HG02970 (cell line): ENCODE measurements around the gene STX8.
"Not testable (repeated sequence)": the region's sequence is repeated elsewhere in the genome, so short reads cannot be mapped to it uniquely, and the experiment has no call there.

Experiments used
- ATAC-seq: cut with Tn5 transposase; IDR thresholded peaks from one replicate; pipeline ENCODE4 v1.9.1; 2021; ENCODE audit warnings: mild to moderate bottlenecking, moderate library complexity, moderate number of reproducible peaks; ENCODE audit not compliant: unreplicated experiment, low FRiP score

STX8 gene

DNA sequence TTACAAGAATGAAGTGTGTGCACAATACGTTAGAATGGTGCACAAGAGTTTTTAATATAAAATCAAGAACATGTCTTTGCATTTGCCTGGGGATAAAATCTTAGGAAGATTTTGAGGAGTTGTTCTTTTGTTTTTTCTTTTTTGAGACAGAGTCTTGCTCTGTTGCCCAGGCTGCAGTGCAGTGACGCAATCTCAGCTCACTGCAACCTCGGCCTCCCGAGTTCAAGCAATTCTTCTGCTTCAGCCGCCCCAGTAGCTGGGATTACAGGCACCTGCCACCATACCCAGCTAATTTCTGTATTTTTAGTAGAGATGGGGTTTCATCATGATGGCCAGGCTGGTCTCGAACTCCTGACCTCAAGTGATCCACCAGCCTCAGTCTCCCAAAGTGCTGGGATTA is 128.3 kb downstream of the STX8 start:
- ATAC-seq: not testable (repeated sequence)

DNA sequence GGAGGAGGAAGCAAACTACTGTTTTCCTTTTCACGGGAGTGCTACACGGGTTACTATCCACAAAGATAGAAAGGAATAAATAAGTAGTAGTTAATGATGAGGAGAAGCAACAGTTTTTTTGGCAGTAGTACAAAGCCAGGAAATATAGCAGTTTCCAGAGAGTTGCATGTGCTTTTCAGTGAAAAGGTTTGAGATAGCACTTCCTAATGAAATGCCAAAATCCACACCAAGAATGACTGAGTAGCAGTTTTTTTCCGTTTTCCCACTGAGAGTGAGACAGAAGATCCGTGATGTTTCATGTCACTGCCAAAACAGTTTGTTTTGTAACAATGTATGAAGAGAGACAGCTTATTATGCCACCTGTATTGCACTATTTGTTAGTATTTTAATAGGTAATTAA is 129.1 kb downstream of the STX8 start:
- no peak for ATAC-seq

DNA sequence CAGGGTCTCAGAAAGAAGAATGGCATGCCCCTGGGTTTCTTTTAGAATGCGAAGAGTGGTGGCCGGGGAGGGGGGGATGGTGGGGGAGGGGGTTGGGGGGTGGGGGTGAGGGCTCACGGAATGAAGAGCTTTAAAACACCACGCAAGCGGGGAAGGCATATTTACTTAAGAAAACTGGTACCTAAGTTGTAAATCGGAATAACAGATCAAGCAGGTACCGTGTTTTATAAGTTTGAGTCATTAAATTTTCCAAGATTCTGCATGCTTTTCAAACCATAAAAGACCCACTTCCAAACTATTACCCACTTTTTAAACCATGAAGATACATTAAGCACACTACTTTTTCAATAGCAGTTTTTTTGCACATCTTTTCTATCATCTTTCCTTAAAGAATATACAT is 130.2 kb downstream of the STX8 start:
- no peak for ATAC-seq

GRCh38 chr17:9444687-9445086 is 130.9 kb downstream of the STX8 start:
- ATAC-seq: no peak

- ATAC-seq: no peak
Measured at GRCh38 chr17:9443811-9444210, 131.8 kb downstream of the STX8 start.

DNA sequence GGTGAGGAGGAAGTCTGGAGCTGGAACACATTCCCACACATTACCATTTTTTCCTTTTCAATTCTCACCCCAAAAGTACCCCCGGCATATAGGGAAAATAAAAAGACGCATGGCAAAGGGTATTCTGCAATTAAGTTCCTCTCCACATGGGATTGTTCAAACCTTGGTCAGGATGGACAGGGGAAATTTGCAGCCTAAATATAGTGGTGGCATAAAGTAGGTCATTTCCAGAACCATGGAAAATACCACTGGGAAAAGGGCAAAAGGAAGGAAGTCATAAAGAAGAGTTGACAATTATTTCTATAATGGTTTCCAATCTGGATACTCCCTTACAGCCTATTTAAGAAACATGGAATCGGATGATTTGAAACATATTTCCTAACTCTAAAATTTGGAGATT is 135.8 kb downstream of the STX8 start:
- no peak for ATAC-seq

GRCh38 chr17:9436630-9437029 is 139.0 kb downstream of the STX8 start:
- ATAC-seq: no peak

DNA sequence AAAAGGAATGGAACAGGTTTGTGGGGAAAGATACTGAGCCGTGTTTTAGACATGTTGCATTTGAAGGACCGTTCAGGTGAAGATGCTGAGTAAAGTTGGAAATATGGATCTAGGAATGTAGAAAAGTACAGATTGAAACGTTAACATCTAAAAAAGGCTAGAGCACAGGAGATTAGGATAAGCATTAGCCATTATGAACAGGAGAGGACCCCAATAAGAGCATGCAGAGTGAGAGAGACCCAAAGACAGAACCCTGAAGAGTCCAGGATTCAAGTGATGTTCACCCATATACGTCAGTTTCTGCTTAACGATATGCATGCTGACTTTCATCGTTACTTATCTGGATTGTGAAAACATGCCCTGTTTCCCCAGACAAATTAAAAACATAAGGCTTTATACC is 140.5 kb downstream of the STX8 start:
- no peak for ATAC-seq

DNA sequence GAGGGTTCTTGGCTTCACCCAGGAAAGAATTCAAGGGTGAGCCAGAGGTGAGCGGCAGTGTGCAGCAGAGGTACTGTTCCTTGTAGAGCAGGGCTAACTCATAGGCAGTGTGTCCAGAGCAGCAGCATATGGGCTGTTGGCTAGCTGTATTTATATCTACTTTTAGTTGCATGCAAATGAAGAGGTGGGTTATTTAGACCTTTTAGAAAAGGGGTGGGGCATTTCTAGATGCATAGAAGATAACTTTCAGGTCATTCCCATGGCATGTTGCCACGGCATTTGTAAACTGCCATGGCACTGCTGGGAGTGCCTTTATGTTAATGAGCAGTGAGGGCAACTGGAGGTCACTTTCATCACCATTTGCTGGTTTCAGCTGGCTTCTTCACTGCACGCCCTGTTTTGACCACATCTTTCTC is 141.0 kb downstream of the STX8 start:
- ATAC-seq: no peak

DNA sequence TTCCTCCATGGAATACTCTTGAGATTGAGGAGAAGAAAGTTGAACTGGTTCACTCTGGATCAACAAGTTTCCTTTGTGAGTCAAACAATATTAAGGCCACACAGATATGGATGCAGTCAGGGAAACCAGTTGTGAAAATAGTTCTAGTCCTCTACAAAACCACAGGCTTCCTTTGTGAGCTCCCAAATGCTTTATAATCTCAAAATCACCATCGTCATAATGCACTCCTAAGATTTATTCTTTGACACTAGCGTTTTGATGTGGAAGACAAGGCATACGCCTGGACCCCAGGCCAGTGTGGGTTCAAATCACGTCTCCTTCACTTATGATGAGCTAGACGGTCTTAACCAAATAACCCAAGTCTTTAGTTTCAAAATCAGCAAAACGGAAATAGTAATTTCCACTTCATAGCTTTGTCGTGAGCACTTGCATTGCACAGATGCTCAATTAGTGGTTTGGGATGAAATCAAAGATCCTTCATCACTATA is 142.6 kb downstream of the STX8 start:
- ATAC-seq: no peak

DNA sequence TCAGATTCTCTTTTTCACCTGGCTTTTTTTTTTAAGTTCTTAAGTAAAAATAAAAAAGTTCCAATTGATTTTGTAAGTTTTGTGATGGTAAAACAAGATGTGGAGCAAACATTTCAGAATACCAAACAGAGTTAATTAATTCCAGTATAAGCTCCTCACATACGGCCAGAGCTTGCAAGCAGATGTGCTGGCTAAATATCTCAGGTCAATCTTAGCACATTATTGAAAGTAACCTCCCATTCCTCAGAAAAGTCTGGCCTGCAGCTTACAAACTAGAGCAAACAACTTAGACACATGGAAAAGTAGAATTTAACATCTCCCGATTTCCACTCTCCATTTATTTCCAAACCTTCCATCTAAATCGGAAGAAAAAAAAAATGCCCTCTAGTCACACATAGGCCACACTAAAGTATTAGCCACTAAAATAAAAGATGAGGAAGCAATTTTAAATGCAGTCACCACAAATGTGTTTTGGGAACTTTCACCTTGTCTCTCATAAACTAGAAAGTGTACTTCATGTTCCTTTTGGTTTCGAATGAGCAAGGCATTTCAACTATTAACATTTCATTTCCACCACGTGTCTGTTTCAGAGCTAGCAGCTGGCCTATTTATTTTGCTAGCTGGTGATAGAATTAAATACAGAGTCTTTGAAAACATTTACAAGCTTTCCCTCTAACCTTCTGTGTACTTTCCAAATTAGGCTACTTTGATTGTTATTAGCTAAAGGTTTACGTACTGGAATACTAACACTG is 143.3 kb downstream of the STX8 start:
- ATAC-seq: no peak

DNA sequence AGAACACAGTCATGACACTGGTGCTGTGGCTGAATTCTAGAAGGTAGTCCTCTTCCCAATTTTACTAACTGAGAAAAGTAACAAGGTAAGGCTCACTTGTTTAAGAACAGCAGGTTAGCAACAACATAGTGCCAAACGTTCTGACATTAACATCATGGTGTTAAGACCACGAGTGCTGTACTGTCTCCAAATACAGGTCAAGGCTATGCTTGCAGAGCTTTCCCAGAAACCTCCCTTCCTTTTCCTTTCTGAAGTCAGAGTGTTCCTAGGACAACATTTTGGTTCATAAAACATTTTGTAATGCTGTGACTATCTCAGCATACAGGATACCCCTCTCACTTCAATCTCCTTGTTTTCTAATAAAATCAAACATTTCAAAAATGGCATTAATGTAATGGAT is 144.0 kb downstream of the STX8 start:
- ATAC-seq: no peak

DNA sequence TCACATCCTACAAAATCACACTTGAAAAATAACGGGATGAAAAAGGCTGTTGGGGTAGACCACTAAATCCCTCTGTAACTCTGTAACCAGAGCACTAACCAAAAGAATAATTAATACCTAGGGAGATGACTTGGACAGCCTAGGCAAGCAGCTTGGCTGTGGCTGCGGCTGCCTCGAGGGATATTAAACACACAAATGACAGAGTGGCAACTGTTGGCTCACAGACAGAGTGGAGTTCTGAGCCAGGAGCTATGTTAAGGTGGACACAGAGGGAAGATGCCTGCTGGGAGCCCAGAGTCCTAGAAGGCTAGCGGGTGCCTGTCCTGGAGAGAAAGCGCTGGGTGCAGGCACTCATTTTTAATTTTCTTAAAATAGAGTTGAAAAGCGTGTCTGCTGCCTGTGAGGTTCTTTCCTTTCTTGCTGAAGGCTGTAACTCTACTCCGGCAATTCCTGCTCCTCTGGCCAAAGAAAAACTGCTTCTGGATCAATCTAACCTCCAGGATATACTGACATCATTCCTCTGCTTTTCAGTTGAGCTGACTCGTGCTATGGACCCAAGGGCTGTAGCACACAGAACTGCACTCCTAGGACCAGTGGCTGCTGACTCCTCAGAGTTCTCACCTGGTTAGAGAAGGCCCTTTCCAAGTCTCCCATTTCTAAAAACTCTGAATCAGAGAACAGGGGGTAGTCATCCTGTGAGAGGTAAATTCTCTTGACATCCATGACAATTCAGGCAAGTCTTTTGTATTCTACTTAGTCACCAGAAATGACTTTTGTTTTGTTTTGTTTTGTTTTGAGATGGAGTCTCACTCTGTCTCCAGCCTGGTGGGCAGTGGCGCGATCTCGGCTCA is 147.9 kb downstream of the STX8 start:
- ATAC-seq: no peak

GRCh38 chr17:9424071-9424640 is 151.5 kb downstream of the STX8 start:
- no peak for ATAC-seq

DNA sequence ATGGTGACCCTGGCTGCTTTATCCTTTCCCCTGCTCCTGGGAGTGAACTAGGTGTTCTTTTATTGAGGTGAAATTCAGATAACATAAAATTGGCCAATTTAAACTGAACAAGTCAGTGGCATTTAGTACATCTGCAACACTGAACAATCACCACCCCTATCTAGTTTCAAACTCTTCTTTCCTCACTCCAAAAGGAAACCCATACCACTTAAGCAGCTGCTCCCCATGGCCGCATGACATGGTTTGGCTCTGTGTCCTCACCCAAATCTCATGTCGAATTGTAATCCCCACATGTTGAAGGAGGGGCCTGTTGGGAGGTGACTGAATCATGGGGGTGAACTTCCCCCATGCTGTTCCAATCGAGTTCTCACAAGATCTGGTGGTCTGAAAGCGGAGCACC is 154.1 kb downstream of the STX8 start:
- ATAC-seq: no peak

- ATAC-seq: no peak
Measured at GRCh38 chr17:9419932-9420453, 155.6 kb downstream of the STX8 start.

DNA sequence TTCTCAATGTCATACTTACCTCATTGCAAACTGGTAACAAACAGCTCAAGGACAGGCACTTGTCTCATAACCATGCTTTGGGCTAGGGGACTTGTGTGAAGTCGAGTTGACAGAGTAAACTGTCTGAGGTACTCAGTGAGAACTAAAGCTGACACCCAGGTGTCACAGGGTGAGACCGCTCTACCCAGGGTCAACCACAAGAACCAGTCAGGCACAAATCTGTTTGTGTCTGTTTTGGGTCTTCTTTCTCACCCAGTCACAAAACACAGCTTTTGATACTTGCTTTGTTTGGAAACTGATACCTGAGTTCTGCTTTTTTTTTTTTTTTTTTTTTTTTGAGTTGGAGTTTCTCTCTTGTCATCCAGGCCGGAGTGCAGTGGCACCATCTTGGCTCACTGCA is 161.1 kb downstream of the STX8 start:
- no peak for ATAC-seq

DNA sequence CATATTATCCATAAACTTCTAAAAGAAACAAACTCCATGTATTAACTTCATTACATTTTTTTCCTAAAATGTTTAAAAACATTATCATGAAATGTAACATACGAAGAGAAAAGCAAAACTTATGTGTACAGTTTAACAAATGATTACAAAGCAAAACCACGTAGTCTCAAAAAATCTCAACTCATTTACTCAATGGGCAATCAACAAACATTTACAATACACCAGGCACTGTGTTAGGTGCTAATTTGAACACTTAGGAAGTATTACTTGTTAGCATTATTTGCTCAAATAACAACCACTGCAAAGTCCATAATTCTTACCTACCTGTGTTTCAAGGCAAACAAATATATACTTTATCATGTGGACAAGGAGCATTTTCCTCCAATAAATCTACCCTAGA is 164.9 kb downstream of the STX8 start:
- ATAC-seq: no peak

DNA sequence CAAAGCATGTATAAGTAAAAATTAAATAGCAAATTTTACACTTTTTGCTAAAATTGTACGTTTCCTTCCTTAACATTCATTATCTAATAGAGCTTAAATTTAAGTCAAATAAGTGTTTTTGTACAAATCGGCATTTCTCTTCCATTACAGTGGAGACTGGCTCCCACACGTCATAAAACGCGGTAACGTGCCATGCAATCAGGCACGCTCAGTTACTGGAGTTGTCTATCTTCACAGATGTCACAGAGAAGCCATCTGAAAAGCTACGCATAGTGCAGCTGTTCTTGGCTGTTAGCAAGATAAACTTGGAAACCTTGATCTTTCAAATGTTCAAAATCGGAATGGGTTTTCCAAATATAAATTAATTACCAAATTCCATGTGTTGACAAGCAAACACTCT is 165.3 kb downstream of the STX8 start:
- no peak for ATAC-seq

GRCh38 chr17:9409878-9410277 is 165.7 kb downstream of the STX8 start:
- ATAC-seq: no peak
